Hepatic stellate cell (primary cell): ENCODE measurements around the gene ZNF74.
A peak's percentile ranks its signal among the peaks of the same experiment; 100 is the strongest.
"Not testable (repeated sequence)": the region's sequence is repeated elsewhere in the genome, so short reads cannot be mapped to it uniquely, and the experiment has no call there.

ENCODE experiments used
- DNase-seq: peaks from one replicate; pipeline ENCODE4 v3.0.0; 2011; ENCODE audit warnings: low spot score

ZNF74 gene

GRCh38 chr22:20446383-20446970 is 52.5 kb downstream of the ZNF74 start:
- no peak for DNase-seq

DNA sequence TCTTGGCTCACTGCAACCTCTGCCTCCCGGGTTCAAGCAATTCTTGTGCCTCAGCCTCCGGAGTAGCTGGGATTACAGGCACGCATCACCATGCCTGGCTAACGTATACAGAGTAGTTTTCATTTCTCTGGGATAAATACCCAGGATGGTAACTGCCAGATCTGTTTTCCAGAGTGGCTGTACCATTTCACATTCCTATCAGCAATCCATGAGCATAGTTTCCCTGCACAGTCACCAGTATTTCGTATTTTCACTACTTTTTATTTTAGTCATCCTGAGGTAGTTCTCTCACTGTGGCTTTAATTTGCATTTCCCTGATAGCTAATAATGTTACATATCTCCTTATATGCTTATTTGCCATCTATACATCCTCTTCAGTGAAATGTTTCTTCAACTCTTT is 54.7 kb downstream of the ZNF74 start:
- DNase-seq = no peak

GRCh38 chr22:20449819-20450550 is 56.0 kb downstream of the ZNF74 start:
- no peak for DNase-seq

DNA sequence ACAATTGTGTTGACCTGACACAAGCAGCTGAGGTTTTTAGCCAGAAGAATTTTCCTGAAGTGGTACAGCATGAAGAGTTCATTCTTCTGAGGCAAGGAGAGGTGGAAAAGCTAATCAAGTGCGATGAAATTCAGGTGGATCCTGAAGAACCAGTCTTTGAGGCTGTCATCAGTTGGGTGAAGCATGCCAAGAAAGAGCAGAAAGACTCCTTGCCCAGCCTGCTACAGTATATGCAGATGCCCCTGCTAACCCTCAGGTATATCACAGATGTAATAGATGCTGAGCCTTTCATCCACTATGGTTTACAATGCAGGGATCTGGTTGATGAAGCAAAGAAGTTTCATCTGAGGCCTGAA is 56.6 kb downstream of the ZNF74 start:
- DNase-seq = no peak

GRCh38 chr22:20451129-20451778 is 57.3 kb downstream of the ZNF74 start:
- DNase-seq = not testable (repeated sequence)

GRCh38 chr22:20451920-20452319 is 58.0 kb downstream of the ZNF74 start:
- no peak for DNase-seq

- DNase-seq = no peak
These were observed 59.3 kb downstream of the ZNF74 start for GRCh38 chr22:20453222-20453621.

GRCh38 chr22:20455709-20456063 is 61.7 kb downstream of the ZNF74 start:
- DNase-seq = no peak

GRCh38 chr22:20456064-20456721 is 62.2 kb downstream of the ZNF74 start:
- DNase-seq = peak; percentile 85

GRCh38 chr22:20456722-20457076 is 62.7 kb downstream of the ZNF74 start:
- DNase-seq = no peak

DNA sequence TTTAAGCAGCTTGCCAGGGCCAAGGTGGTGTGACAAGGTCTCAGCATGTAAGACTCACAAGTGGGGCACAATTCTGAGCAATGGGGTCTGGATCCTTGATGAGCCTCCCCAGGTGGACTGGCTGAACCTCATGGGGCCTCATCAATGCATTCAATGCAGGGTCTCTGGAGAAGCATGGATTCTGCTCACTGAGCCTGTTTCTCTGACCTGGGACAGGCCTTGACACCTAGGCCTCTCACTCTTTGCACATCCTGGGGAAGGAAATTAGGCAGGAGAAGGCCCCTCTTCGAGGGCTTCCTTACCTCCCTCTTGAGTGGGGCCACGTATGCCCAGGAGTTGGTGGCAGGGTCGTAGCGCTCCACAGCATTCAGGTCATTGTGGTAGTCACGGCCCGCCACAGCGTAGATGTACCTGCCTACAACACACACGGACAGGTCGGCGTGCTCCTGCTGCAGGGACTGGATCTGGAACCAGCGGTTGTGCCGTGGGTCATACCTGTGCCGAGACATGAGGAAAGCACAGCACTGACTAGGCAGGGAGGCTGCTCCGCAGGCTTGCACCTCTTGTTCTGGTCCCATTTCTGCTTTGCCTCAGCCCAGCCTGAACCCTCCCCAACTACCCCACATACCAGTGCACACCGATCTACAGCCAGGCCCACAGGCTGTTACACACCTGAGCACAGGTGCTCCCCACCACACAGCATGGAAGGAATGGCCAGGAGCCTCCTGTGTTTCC is 63.7 kb downstream of the ZNF74 start:
- no peak for DNase-seq
